H9 (cell line): ENCODE measurements around the gene WFDC2. TPM values are rescaled to one million over a fixed set of nuclear protein-coding genes. Genes with fewer than 3 reads are reported as not detected.

Experiments used
- DNase-seq: peaks from one replicate; pipeline ENCODE4 v3.0.0-alpha.2; 2017
- H2AFZ ChIP-seq: one replicate; pipeline ENCODE4 v1.6.1; 2013; ENCODE audit warnings: mild to moderate bottlenecking, low read length, control low read depth, moderate library complexity
- H2AK5ac ChIP-seq: 2 replicates; pipeline ENCODE4 v1.6.1; 2013; ENCODE audit warnings: low read length, control low read depth, mixed read lengths; ENCODE audit not compliant: insufficient read length
- H2BK120ac ChIP-seq: one replicate; pipeline ENCODE4 v1.6.1; 2013; ENCODE audit warnings: low read depth, mild to moderate bottlenecking, low read length, control low read depth, inconsistent platforms; ENCODE audit not compliant: poor library complexity, severe bottlenecking
- H2BK12ac ChIP-seq: 2 replicates; pipeline ENCODE4 v1.6.1; 2013; ENCODE audit warnings: low read length, control low read depth, mixed read lengths, low read depth; ENCODE audit not compliant: insufficient read length
- H2BK15ac ChIP-seq: 2 replicates; pipeline ENCODE4 v1.6.1; 2013; ENCODE audit warnings: low read depth, low read length, control low read depth
- H2BK20ac ChIP-seq: one replicate; pipeline ENCODE4 v1.6.1; 2013; ENCODE audit warnings: low read depth, mild to moderate bottlenecking, low read length, control low read depth, inconsistent platforms; ENCODE audit not compliant: poor library complexity, severe bottlenecking
- H2BK5ac ChIP-seq: 2 replicates; pipeline ENCODE4 v1.6.1; 2013; ENCODE audit warnings: low read length, control low read depth, mixed read lengths; ENCODE audit not compliant: insufficient read length
- H3K14ac ChIP-seq: 2 replicates; pipeline ENCODE4 v1.6.1; 2013; ENCODE audit warnings: low read length, control low read depth; ENCODE audit not compliant: insufficient read depth
- H3K18ac ChIP-seq: 2 replicates; pipeline ENCODE4 v1.6.1; 2013; ENCODE audit warnings: low read depth, mild to moderate bottlenecking, mixed read lengths, low read length, control low read depth; ENCODE audit not compliant: insufficient read length
- H3K23ac ChIP-seq: 2 replicates; pipeline ENCODE4 v1.6.1; 2013; ENCODE audit warnings: low read length, control low read depth, mixed read lengths, low read depth; ENCODE audit not compliant: insufficient read length
- H3K23me2 ChIP-seq: 2 replicates; pipeline ENCODE4 v1.6.1; 2013; ENCODE audit warnings: low read depth, mild to moderate bottlenecking, mixed read lengths, low read length, control low read depth; ENCODE audit not compliant: insufficient read length, poor library complexity, severe bottlenecking
- H3K27ac ChIP-seq: 2 replicates; pipeline ENCODE4 v1.5.1; 2013; ENCODE audit warnings: low read length, control low read depth, mixed read lengths, low read depth; ENCODE audit not compliant: insufficient read length
- H3K27me3 ChIP-seq: 2 replicates; pipeline ENCODE4 v1.6.1; 2013; ENCODE audit warnings: low read length, control low read depth, inconsistent platforms; ENCODE audit not compliant: insufficient read depth
- H3K4ac ChIP-seq: 2 replicates; pipeline ENCODE4 v1.6.1; 2013; ENCODE audit warnings: low read depth, mild to moderate bottlenecking, control low read depth, inconsistent platforms, low read length, moderate library complexity
- H3K4me1 ChIP-seq: 2 replicates; pipeline ENCODE4 v1.6.1; 2013; ENCODE audit warnings: low read length, control low read depth, inconsistent platforms; ENCODE audit not compliant: insufficient read depth
- H3K4me2 ChIP-seq: 2 replicates; pipeline ENCODE4 v1.6.1; 2013; ENCODE audit warnings: low read length, control low read depth, mixed read lengths; ENCODE audit not compliant: insufficient read length, insufficient read depth
- H3K56ac ChIP-seq: 2 replicates; pipeline ENCODE4 v1.6.1; 2013; ENCODE audit warnings: low read depth, mild to moderate bottlenecking, mixed read lengths, low read length, control low read depth; ENCODE audit not compliant: insufficient read length
- H3K79me1 ChIP-seq: 2 replicates; pipeline ENCODE4 v1.6.1; 2013; ENCODE audit warnings: low read depth, mild to moderate bottlenecking, moderate library complexity, low read length, control low read depth, inconsistent platforms; ENCODE audit not compliant: insufficient read depth, poor library complexity, severe bottlenecking
- H3K79me2 ChIP-seq: 2 replicates; pipeline ENCODE4 v1.6.1; 2013; ENCODE audit warnings: low read length, control low read depth, inconsistent platforms; ENCODE audit not compliant: insufficient read depth
- H3K9ac ChIP-seq: 2 replicates; pipeline ENCODE4 v1.6.1; 2013; ENCODE audit warnings: low read length, control low read depth, mixed read lengths; ENCODE audit not compliant: insufficient read length; ENCODE audit errors: extremely low read depth
- H3K9me3 ChIP-seq: one replicate; pipeline ENCODE4 v1.6.1; 2013; ENCODE audit warnings: low read depth, low read length, inconsistent platforms; ENCODE audit not compliant: control insufficient read depth
- H3T11ph ChIP-seq: one replicate; pipeline ENCODE4 v1.6.1; 2013; ENCODE audit warnings: mild to moderate bottlenecking, low read length, control low read depth, inconsistent platforms
- H4K20me1 ChIP-seq: one replicate; pipeline ENCODE4 v1.6.1; 2013; ENCODE audit not compliant: control insufficient read depth, insufficient read length, insufficient read depth
- H4K5ac ChIP-seq: 2 replicates; pipeline ENCODE4 v1.6.1; 2013; ENCODE audit warnings: low read depth, mild to moderate bottlenecking, mixed read lengths, low read length, control low read depth; ENCODE audit not compliant: insufficient read length
- H4K8ac ChIP-seq: replicated peaks from 2 replicates; pipeline ENCODE4 v1.6.1; 2013; ENCODE audit warnings: low read length, control low read depth, mixed read lengths, low read depth; ENCODE audit not compliant: insufficient read length
- H4K91ac ChIP-seq: 2 replicates; pipeline ENCODE4 v1.6.1; 2013; ENCODE audit warnings: low read depth, mild to moderate bottlenecking, moderate library complexity, mixed read lengths, low read length, control low read depth; ENCODE audit not compliant: insufficient read length
- H3K27ac Mint-ChIP-seq, 3 experiments: 2 replicates in 2 of 3; 3 replicates in 1 of 3; pipeline ENCODE4 v1.8.0; 2020 to 2021; ENCODE audit warnings: mixed read lengths in 3 of 3, mild to moderate bottlenecking in 1 of 3, moderate library complexity in 1 of 3
- H3K27me3 Mint-ChIP-seq: 2 replicates; pipeline ENCODE4 v1.8.0; 2021; ENCODE audit warnings: low read depth, mild to moderate bottlenecking, moderate library complexity, mixed read lengths
- H3K36me3 Mint-ChIP-seq, 3 experiments: 2 replicates in 2 of 3; 3 replicates in 1 of 3; pipeline ENCODE4 v1.8.0; 2020 to 2021; ENCODE audit warnings: low read depth in 3 of 3, mixed read lengths in 3 of 3; ENCODE audit not compliant: insufficient read depth in 1 of 3
- H3K4me1 Mint-ChIP-seq, 2 experiments: 2 replicates each; pipeline ENCODE4 v1.8.0; 2020; ENCODE audit warnings: mixed read lengths in 2 of 2
- H3K4me3 Mint-ChIP-seq, 2 experiments: 2 replicates in 1 of 2; 3 replicates in 1 of 2; pipeline ENCODE4 v1.8.0; 2020 to 2021; ENCODE audit warnings: mild to moderate bottlenecking in 2 of 2, mixed read lengths in 2 of 2, moderate library complexity in 1 of 2
- H3K9me3 Mint-ChIP-seq, 2 experiments: 2 replicates in 1 of 2; 3 replicates in 1 of 2; pipeline ENCODE4 v1.8.0; 2020; ENCODE audit warnings: mild to moderate bottlenecking in 2 of 2, mixed read lengths in 2 of 2, moderate library complexity in 1 of 2
- CTCF ChIP-seq: fragments of 200-600 bp; sonication (generic); conservative IDR thresholded peaks from 3 replicates; pipeline ENCODE4 v1.8.0; 2021; ENCODE audit warnings: antibody characterized with exemption, mild to moderate bottlenecking
- WGBS: extraction: QIAGEN DNeasy Blood & Tissue Kit; methylation state at CpG from one replicate; pipeline ENCODE4 v1.1.7; 2013; ENCODE audit warnings: missing lambda C conversion rate, low lambda C conversion rate, mixed read lengths; ENCODE audit not compliant: insufficient read length; ENCODE audit errors: extremely low coverage; 5-methylcytosine and 5-hydroxymethylcytosine counted together
- total RNA-seq: library from RNA; stranded (reverse); gene quantifications from 2 replicates; pipeline ENCODE4 v1.2.1, GENCODE V29; 2021

WFDC2 gene
- total RNA-seq, 1 experiment from 2014 or later = 57.1 TPM

GRCh38 chr20:45506398-45506797, 36.8 kb downstream of the WFDC2 start:
- H2BK20ac ChIP-seq = no peak overlapping the region
- H3K4ac ChIP-seq = no peak overlapping the region
- DNase-seq = no peak
- H3K23ac ChIP-seq = no peak overlapping the region
- H4K8ac ChIP-seq = no peak overlapping the region
- H3K9me3 Mint-ChIP-seq = no peaks in the 10 kb centered on the region
- no peak overlapping the region for H3K9ac ChIP-seq
- no peak overlapping the region for H3K18ac ChIP-seq
- H3K4me1 Mint-ChIP-seq = no peaks in the 10 kb centered on the region
- H3K36me3 Mint-ChIP-seq = no peaks in the 10 kb centered on the region
- H3K27me3 Mint-ChIP-seq = no peaks in the 10 kb centered on the region; the same call in none of the 2 replicates
- no peak overlapping the region for H3K27ac ChIP-seq
- H4K20me1 ChIP-seq = no peaks in the 10 kb centered on the region
- H2AFZ ChIP-seq = no peak overlapping the region
- TF ChIP-seq CTCF = no peak
- no peaks in the 10 kb centered on the region for H3K79me1 ChIP-seq
- no peak overlapping the region for H2BK12ac ChIP-seq
- no CpG with 5 or more reads among the region's 2 CpGs for WGBS
- no peak overlapping the region for H3K4me3 Mint-ChIP-seq
- H2BK5ac ChIP-seq = no peak overlapping the region
- no peak overlapping the region for H3T11ph ChIP-seq
- H2BK15ac ChIP-seq = no peak overlapping the region
- no peak overlapping the region for H3K4me2 ChIP-seq
- no peaks in the 10 kb centered on the region for H3K79me2 ChIP-seq
- no peaks in the 10 kb centered on the region for H3K23me2 ChIP-seq
- H3K56ac ChIP-seq = no peak overlapping the region
- H3K27me3 ChIP-seq = no peaks in the 10 kb centered on the region
- no peaks in the 10 kb centered on the region for H3K9me3 ChIP-seq
- no peak overlapping the region for H4K91ac ChIP-seq
- H2AK5ac ChIP-seq = no peak overlapping the region
- no peak overlapping the region for H3K14ac ChIP-seq
- H3K4me1 ChIP-seq = no peaks in the 10 kb centered on the region
- H2BK120ac ChIP-seq = no peak overlapping the region
- H4K5ac ChIP-seq = no peak overlapping the region
- no peak overlapping the region for H3K27ac Mint-ChIP-seq
